Measurements from ENCODE around the gene CSTF1.

Gene CSTF1

GRCh38 chr20:56429502-56429901 is 37.1 kb downstream of the CSTF1 start:
- no peak for DNase-seq (ENCODE audit: low read depth)

GRCh38 chr20:56429941-56430340 is 37.5 kb downstream of the CSTF1 start:
- DNase-seq (ENCODE audit: low read depth), result no peak

GRCh38 chr20:56430461-56430860 is 38.0 kb downstream of the CSTF1 start:
- DNase-seq (ENCODE audit: low read depth), result no peak

GRCh38 chr20:56430957-56431356 is 38.5 kb downstream of the CSTF1 start:
- no peak for DNase-seq (ENCODE audit: low read depth)

- no peak for DNase-seq (ENCODE audit: low read depth)
These were observed 39.0 kb downstream of the CSTF1 start for GRCh38 chr20:56431471-56431870.

- DNase-seq (ENCODE audit: low read depth), result no peak
These were observed 40.9 kb downstream of the CSTF1 start for GRCh38 chr20:56433221-56433879.

GRCh38 chr20:56433880-56434255 is 41.4 kb downstream of the CSTF1 start:
- no peak for DNase-seq (ENCODE audit: low read depth)

GRCh38 chr20:56437196-56437960 is 44.9 kb downstream of the CSTF1 start:
- no peak for DNase-seq (ENCODE audit: low read depth)

- DNase-seq (ENCODE audit: low read depth), result no peak
These were observed 45.8 kb downstream of the CSTF1 start for GRCh38 chr20:56438284-56438683.

GRCh38 chr20:56439771-56440291 is 47.4 kb downstream of the CSTF1 start:
- no peak for DNase-seq (ENCODE audit: low read depth)

- DNase-seq (ENCODE audit: low read depth), result peak; percentile 28
These were observed 48.0 kb downstream of the CSTF1 start for GRCh38 chr20:56440346-56441007.

GRCh38 chr20:56442389-56443365 is 50.2 kb downstream of the CSTF1 start:
- DNase-seq (ENCODE audit: low read depth), result no peak

- DNase-seq (ENCODE audit: low read depth), result no peak
These were observed 51.5 kb downstream of the CSTF1 start for GRCh38 chr20:56443654-56444540.

- no peak for DNase-seq (ENCODE audit: low read depth)
These were observed 52.7 kb downstream of the CSTF1 start for GRCh38 chr20:56445130-56445529.

GRCh38 chr20:56445540-56445939 is 53.1 kb downstream of the CSTF1 start:
- DNase-seq (ENCODE audit: low read depth), result no peak

GRCh38 chr20:56447227-56447626 is 54.8 kb downstream of the CSTF1 start:
- DNase-seq (ENCODE audit: low read depth), result no peak

- no peak for DNase-seq (ENCODE audit: low read depth)
These were observed 57.0 kb downstream of the CSTF1 start for GRCh38 chr20:56449459-56449858.

- DNase-seq (ENCODE audit: low read depth), result no peak
These were observed 58.8 kb downstream of the CSTF1 start for GRCh38 chr20:56451056-56451765.

- no peak for DNase-seq (ENCODE audit: low read depth)
These were observed 60.9 kb downstream of the CSTF1 start for GRCh38 chr20:56453352-56453751.

- no peak for DNase-seq (ENCODE audit: low read depth)
These were observed 62.3 kb downstream of the CSTF1 start for GRCh38 chr20:56454754-56455153.

Measured in stimulated activated CD8-positive, alpha-beta memory T cell treated with anti-CD3 and anti-CD28 coated beads, Interleukin-12 subunit alpha, Interleukin-12 subunit beta, amount 100 ng/mL, for 1 hour (primary cell).